ENCODE measurements around the gene C22orf31. TPM values are rescaled to one million over a fixed set of nuclear protein-coding genes. Genes with fewer than 3 reads are reported as not detected.

C22orf31 gene
- total RNA-seq: not detected

- ATAC-seq (ENCODE audit: low FRiP score) (no peak), DNase-seq (ENCODE audit: low spot score) (no peak)
- no peak for TF ChIP-seq CTCF (IDR thresholded peaks at IDR 0.05)
Observed at GRCh38 chr22:29061773-29062172, at the start of gene C22orf31. C22orf31 (minus strand) TSS chr22:29061831; CDS start chr22:29061792, 39 bp downstream.

- ATAC-seq (ENCODE audit: low FRiP score) (no peak), DNase-seq (ENCODE audit: low spot score) (no peak)
- TF ChIP-seq CTCF (IDR thresholded peaks at IDR 0.05): no peak
Observed at GRCh38 chr22:29110946-29111345, 49.3 kb upstream of the C22orf31 start.

- DNase-seq (ENCODE audit: low spot score): no peak
- no peak for ATAC-seq (ENCODE audit: low FRiP score)
- no peak for TF ChIP-seq CTCF (IDR thresholded peaks at IDR 0.05)
Observed at GRCh38 chr22:29109822-29110221, 48.2 kb upstream of the C22orf31 start.

- DNase-seq (ENCODE audit: low spot score) (no peak), ATAC-seq (ENCODE audit: low FRiP score) (no peak)
- no peak for TF ChIP-seq CTCF (IDR thresholded peaks at IDR 0.05)
Observed at GRCh38 chr22:29108137-29108536, 46.5 kb upstream of the C22orf31 start.

- DNase-seq (ENCODE audit: low spot score) (no peak), ATAC-seq (ENCODE audit: low FRiP score) (no peak)
- TF ChIP-seq CTCF (IDR thresholded peaks at IDR 0.05): no peak
Observed at GRCh38 chr22:29106839-29107238, 45.2 kb upstream of the C22orf31 start.

GRCh38 chr22:29105468-29105867 is 43.8 kb upstream of the C22orf31 start:
- DNase-seq (ENCODE audit: low spot score): no peak
- ATAC-seq (ENCODE audit: low FRiP score): peak; percentile 25
- no peak for TF ChIP-seq CTCF (IDR thresholded peaks at IDR 0.05)

- ATAC-seq (ENCODE audit: low FRiP score) (no peak), DNase-seq (ENCODE audit: low spot score) (no peak)
- no peak for TF ChIP-seq CTCF (IDR thresholded peaks at IDR 0.05)
Observed at GRCh38 chr22:29103121-29103520, 41.5 kb upstream of the C22orf31 start.
